Measurements from ENCODE around the gene TAF1C.
A peak's percentile ranks its signal among the peaks of the same experiment; 100 is the strongest.

TAF1C gene

DNA sequence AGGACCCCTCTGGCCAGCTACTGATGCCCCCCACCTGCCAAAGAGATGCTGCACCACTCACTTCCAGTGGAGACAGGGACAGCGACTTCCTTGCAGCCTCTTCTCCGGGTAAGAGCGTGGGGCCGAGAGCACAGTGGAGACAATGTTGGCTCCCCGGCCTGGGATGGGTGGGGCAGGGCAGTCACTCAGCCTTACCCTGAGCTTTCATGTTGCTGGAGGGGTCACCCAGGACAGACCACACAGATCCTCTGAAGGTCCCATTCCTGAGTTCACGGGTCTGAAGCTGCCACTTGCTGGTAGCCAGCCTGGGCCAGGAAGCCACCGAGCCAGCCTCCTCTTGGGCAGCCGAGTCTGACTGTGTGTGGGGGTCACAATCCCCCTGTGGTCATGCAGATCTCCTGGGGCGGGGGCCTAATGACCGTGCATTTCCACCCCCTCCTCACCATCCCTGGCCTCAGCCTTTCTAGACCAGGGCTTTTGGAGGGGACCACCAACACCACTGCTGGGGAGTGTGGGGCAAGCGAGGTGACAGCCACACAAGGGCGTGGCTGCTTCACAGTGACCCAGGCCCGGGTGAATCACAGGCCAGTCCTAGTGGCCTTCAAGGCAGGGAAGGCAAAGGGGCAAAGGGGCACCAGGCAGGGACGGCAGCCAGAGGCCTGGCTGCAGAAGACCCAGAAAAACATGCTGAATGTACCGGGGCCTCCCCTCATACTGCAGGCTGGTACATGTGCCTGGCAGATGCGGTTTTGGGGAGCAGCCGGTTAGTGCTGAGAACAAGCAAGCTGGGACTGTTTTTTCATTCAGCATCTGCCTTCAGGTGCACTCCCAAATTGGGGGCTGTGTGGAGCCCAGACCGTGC is 10.4 kb downstream of the TAF1C start:
- Histone ChIP-seq H3K27ac (peak overlapping the region; percentile 42), H3K36me3 (replicated peaks) (peaks cover 23% of the 10 kb centered on the region), H3K27me3 (replicated peaks) (no peaks in the 10 kb centered on the region), H3K4me3 (ENCODE audit: low read depth, low read length) (no peak overlapping the region)
- DNase-seq, result no peak
- in situ Hi-C loops (cut with HindIII; ENCODE audit: low pct_ligation_motif_present, low sequenced_read_pairs), result no loop called here
- TF ChIP-seq, protein P1, sequence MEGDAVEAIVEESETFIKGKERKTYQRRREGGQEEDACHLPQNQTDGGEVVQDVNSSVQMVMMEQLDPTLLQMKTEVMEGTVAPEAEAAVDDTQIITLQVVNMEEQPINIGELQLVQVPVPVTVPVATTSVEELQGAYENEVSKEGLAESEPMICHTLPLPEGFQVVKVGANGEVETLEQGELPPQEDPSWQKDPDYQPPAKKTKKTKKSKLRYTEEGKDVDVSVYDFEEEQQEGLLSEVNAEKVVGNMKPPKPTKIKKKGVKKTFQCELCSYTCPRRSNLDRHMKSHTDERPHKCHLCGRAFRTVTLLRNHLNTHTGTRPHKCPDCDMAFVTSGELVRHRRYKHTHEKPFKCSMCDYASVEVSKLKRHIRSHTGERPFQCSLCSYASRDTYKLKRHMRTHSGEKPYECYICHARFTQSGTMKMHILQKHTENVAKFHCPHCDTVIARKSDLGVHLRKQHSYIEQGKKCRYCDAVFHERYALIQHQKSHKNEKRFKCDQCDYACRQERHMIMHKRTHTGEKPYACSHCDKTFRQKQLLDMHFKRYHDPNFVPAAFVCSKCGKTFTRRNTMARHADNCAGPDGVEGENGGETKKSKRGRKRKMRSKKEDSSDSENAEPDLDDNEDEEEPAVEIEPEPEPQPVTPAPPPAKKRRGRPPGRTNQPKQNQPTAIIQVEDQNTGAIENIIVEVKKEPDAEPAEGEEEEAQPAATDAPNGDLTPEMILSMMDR (IDR thresholded peaks at IDR 0.05; ENCODE audit: low read depth, low read length, missing control alignments), result no peak

DNA sequence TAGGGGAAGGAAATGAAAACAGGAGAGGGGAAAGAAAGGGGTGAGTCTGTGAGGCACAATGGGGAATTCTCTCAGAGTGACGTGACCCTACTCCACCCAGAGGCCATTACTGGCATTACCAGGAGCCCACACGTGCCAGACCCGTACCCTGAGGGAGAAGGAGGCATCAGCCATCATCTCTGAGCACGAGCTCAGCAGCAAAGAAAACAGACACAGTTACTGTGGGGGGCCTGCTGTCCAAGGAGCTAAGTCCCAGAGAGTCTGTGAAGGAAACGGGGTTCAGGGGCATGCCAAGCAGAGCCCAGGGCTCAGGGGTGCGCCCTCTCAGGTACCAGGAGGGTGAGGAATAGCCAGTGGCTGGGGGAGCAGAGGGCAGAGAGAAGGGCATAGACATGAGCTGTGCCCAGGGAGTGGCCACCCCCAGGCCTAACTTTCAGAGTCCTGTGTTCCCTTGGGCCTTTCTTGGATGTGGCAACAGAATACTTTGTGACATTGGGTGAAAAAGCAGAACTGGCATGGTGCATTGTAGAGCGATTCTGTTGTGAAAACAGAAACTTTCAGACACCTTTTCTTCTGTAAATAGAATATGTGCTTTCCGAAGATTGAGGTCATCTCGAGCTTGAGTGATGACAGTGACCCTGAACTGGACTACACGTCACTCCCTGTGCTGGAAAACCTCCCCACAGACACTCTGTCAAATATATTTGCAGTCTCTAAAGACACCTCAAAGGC is 11.3 kb downstream of the TAF1C start:
- in situ Hi-C loops (cut with HindIII; ENCODE audit: low pct_ligation_motif_present, low sequenced_read_pairs), result no loop called here
- DNase-seq, result peak; percentile 47
- H3K27me3 ChIP-seq (replicated peaks), result no peaks in the 10 kb centered on the region
- no peak overlapping the region for H3K4me3 ChIP-seq (ENCODE audit: low read depth, low read length)
- no peak overlapping the region for H3K27ac ChIP-seq
- TF ChIP-seq, protein P1 (IDR thresholded peaks at IDR 0.05; ENCODE audit: low read depth, low read length, missing control alignments), result peak; percentile 71
- H3K36me3 ChIP-seq (replicated peaks), result peaks cover 17% of the 10 kb centered on the region

DNA sequence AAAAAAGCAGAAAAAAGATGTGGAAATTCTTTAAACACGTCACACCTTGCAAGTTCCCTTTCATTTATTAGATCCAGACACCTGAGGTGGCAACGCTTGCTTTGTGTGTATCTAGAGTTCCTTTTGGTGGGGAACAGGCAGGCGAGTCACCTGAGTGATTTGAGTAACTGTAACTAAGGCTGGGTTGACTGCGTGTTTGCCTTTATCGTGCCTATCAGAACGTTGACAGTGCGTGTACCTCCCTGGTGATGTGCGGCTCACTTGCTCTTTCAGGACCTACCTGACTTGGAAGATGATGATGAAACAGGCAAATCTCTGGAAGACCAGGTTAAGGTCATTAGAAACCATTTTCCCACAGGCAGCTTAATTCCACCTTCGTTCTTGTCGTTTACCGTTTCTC is 12.5 kb downstream of the TAF1C start:
- no peak overlapping the region for H3K27ac ChIP-seq
- DNase-seq, result no peak

DNA sequence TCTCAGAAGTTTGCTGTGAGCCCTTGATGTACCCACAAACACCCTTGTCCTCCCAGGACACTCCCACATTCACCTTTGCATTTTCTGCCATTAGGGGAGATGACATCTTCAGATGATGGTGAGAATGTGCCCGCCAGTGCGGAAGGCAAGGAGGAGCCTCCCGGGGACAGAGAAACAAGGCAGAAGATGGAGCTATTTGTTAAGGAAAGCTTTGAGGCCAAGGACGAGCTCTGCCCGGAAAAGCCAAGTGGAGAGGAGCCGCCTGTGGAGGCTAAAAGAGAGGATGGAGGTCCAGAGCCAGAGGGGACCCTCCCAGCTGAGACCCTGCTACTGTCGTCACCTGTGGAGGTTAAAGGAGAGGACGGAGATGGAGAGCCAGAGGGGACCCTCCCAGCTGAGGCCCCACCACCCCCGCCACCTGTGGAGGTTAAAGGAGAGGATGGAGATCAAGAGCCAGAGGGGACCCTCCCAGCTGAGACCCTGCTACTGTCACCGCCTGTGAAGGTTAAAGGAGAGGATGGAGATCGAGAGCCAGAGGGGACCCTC is 17.0 kb downstream of the TAF1C start:
- Histone ChIP-seq H3K36me3 (replicated peaks) (no peaks in the 10 kb centered on the region), H3K27ac (no peak overlapping the region), H3K27me3 (replicated peaks) (peaks cover 8% of the 10 kb centered on the region), H3K4me3 (ENCODE audit: low read depth, low read length) (no peak overlapping the region)
- TF ChIP-seq, protein P1 (IDR thresholded peaks at IDR 0.05; ENCODE audit: low read depth, low read length, missing control alignments), result no peak
- in situ Hi-C loops (cut with HindIII; ENCODE audit: low pct_ligation_motif_present, low sequenced_read_pairs), result no loop called here
- no peak for DNase-seq

More for the DNA sequence above, 12.5 kb downstream of the TAF1C start:
- TF ChIP-seq, protein P1 (IDR thresholded peaks at IDR 0.05; ENCODE audit: low read depth, low read length, missing control alignments), result no peak
- Histone ChIP-seq H3K36me3 (replicated peaks) (peaks cover 9% of the 10 kb centered on the region), H3K4me3 (ENCODE audit: low read depth, low read length) (no peak overlapping the region), H3K27me3 (replicated peaks) (peaks cover 2% of the 10 kb centered on the region)
- in situ Hi-C loops (cut with HindIII; ENCODE audit: low pct_ligation_motif_present, low sequenced_read_pairs), result no loop called here

DNA sequence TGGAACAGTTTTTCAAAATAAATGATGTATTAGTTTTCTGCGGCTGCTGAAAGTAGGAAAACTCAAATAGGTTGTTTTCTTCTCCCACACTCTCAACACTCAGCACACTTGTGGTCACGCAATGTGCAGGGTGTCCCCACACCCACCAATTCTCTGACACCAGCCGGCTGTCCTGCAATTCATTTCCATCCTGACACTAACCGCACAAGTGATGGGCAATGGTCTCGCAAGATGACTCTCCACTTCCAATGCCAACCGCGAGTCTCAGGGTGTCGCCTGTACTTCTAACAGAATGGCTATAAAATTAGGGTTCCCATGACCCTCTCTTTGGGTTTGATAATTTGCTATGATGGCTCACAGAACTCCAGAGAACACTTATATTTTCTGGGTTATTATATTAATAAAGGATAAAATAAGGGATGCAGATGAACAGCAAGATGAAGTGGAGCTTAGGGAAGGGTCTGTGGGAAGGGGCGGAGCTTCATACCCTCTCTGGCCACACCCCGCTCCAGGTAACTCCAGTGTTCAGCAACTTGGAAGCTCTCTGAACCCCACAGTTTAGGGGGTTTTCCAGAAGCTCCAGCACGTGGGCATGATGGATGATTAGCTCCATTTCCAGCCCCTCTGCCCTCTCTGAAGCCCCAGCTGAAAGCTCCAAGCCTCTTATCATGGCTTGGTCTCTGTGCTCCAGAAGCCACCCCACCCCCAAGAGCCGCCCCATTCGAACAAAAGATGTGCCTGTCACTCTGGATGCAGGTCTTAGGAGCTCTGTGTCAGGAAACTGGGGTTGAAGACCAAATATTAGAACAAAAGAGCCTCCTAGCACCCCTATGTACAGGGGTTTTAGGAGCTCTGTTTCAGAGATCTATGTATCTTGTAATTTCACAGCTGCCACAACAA is 19.8 kb downstream of the TAF1C start:
- in situ Hi-C loops (cut with HindIII; ENCODE audit: low pct_ligation_motif_present, low sequenced_read_pairs), result no loop called here
- TF ChIP-seq, protein P1 (IDR thresholded peaks at IDR 0.05; ENCODE audit: low read depth, low read length, missing control alignments), result no peak
- H3K27me3 ChIP-seq (replicated peaks), result peaks cover 10% of the 10 kb centered on the region

More for the DNA sequence above, 19.8 kb downstream of the TAF1C start:
- H3K4me3 ChIP-seq (ENCODE audit: low read depth, low read length), result no peak overlapping the region
- no peak overlapping the region for H3K27ac ChIP-seq
- H3K36me3 ChIP-seq (replicated peaks), result no peaks in the 10 kb centered on the region
- no peak for DNase-seq

Measured in brain microvascular endothelial cell (primary cell).